GM06990 (cell line): ENCODE data around the gene CACNA2D3.

Source experiments
- DNase-seq: peaks from one replicate; pipeline ENCODE4 v3.0.0-alpha.2; 2011; ENCODE audit not compliant: insufficient read length; ENCODE audit errors: extremely low read depth
- H3K27me3 ChIP-seq: replicated peaks from 2 replicates; pipeline ENCODE4 v1.6.0; 2011; ENCODE audit warnings: low read length; ENCODE audit not compliant: control insufficient read depth, insufficient read depth
- H3K36me3 ChIP-seq: 2 replicates; pipeline ENCODE4 v1.5.1; 2011; ENCODE audit warnings: low read length; ENCODE audit not compliant: control insufficient read depth, insufficient read depth
- H3K4me3 ChIP-seq: replicated peaks from 2 replicates; pipeline ENCODE4 v1.5.1; 2011; ENCODE audit warnings: low read depth, mild to moderate bottlenecking, control low read depth, low read length
- TF ChIP-seq, protein P1 (sequence below): IDR thresholded peaks from 2 replicates; pipeline ENCODE4 v1.5.1; 2011; ENCODE audit warnings: low read length, control low read depth, mild to moderate bottlenecking, inconsistent platforms; ENCODE audit not compliant: insufficient read depth, poor library complexity, severe bottlenecking

Gene CACNA2D3

DNA sequence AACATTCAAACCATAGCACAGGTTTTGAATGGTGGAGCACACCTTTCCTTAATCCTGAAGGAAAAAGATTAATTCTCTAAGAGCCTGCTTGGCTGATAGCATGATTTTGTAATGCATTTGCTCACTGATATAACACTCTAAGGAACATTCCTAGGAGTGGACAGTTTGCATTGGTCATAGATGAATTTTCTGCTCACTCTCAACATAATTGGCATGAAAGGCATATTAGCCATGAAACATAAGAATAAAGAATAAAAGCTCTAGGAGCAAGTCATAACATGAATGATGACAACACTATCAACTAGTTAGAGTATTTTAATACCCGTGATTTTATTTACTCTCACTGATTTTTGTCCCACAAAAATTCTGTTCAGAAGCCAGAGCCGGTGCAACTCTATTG is 839.8 kb downstream of the CACNA2D3 start:
- no peak for DNase-seq
- no peak overlapping the region for H3K4me3 ChIP-seq
- H3K36me3 ChIP-seq = no peaks in the 10 kb centered on the region
- TF ChIP-seq, protein P1, sequence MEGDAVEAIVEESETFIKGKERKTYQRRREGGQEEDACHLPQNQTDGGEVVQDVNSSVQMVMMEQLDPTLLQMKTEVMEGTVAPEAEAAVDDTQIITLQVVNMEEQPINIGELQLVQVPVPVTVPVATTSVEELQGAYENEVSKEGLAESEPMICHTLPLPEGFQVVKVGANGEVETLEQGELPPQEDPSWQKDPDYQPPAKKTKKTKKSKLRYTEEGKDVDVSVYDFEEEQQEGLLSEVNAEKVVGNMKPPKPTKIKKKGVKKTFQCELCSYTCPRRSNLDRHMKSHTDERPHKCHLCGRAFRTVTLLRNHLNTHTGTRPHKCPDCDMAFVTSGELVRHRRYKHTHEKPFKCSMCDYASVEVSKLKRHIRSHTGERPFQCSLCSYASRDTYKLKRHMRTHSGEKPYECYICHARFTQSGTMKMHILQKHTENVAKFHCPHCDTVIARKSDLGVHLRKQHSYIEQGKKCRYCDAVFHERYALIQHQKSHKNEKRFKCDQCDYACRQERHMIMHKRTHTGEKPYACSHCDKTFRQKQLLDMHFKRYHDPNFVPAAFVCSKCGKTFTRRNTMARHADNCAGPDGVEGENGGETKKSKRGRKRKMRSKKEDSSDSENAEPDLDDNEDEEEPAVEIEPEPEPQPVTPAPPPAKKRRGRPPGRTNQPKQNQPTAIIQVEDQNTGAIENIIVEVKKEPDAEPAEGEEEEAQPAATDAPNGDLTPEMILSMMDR = no peak
- H3K27me3 ChIP-seq = peaks cover 2% of the 10 kb centered on the region; the same call in 1 of the 2 replicates

DNA sequence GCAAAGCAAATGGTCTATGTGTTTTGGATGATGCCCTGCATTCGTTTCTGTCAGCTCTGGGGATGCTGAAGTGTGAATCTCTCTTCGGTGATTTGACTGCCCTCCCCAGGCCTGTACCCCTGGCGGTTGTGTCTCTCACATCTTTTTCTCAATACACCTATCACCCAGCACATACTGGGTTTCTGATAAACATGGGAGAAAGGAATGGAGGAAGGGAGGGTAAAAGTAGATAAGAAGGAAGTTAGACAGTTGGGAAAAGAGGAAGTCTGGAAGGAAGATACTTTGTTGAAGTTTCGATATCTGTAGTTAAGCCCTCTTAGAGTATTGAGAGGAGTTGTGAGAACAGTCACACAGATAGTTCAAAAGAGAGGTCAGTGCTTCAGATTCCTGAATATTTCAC is 841.3 kb downstream of the CACNA2D3 start:
- H3K36me3 ChIP-seq = no peaks in the 10 kb centered on the region
- TF ChIP-seq, protein P1 = no peak
- H3K4me3 ChIP-seq = no peak overlapping the region
- peaks cover 2% of the 10 kb centered on the region; the same call in 1 of the 2 replicates for H3K27me3 ChIP-seq
- no peak for DNase-seq

DNA sequence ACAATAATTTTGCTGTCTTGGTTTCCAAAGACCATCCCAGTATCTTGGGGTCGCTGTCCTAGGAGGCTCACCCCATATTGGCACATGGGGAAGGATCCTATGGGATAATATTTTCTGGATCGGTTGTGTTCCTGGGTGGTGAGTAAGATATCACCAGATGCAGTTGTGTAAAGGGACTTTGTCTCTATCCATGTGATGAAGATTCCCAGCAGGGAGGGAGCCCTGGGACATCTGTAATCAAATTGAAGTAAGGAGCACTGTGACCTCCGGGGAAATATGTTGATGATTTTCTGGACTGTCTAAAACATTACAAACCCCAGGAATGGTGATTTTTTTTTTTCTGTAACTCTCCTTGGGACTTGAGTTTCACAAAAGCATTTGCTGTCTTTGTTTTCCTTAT is 841.7 kb downstream of the CACNA2D3 start:
- peaks cover 2% of the 10 kb centered on the region; the same call in 1 of the 2 replicates for H3K27me3 ChIP-seq
- no peak for DNase-seq
- TF ChIP-seq, protein P1 = no peak
- H3K4me3 ChIP-seq = no peak overlapping the region
- H3K36me3 ChIP-seq = no peaks in the 10 kb centered on the region

DNA sequence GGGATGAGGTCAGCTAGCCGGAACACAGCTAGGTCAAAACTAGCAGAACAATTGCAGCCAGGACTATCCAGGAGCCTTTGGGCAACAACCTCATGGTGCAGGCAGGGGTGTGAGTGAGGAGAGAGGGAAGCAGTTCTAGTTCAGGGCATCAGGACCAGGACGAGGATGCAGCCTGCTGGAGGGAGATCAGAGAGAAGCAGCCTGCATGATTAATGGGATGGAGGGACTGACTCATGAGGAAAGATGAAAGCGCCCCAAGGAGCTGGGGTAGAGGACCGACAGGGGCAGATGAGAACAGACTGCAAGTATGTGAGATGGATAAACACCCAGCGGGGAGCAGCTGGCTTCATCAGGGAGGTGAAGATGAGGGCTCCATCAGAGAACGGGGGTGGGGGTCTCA is 843.4 kb downstream of the CACNA2D3 start:
- TF ChIP-seq, protein P1 = no peak
- H3K4me3 ChIP-seq = no peak overlapping the region
- no peak for DNase-seq
- no peaks in the 10 kb centered on the region for H3K36me3 ChIP-seq
- H3K27me3 ChIP-seq = peaks cover 2% of the 10 kb centered on the region; the same call in 1 of the 2 replicates

DNA sequence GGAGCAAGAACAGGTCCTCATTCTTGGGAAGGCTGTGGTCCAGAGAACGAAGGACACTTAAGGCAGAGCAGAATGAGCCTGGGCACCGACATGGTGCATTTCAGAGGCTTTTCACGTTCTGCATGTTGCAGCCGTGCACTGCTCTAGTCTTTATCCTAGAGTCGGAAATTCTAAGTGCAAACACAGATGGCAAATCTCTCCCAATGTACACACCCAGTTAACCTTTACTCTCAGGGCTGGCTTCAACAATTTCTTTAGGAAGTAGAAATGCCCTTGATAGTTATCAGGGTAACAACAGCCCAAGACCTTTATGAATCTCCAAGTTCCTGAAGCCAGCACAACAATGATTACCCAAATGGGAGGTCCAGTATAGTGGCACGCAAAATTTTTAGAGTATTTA is 844.6 kb downstream of the CACNA2D3 start:
- DNase-seq = no peak
- TF ChIP-seq, protein P1 = no peak
- Histone ChIP-seq H3K4me3 (no peak overlapping the region), H3K36me3 (no peaks in the 10 kb centered on the region), H3K27me3 (peaks cover 2% of the 10 kb centered on the region; the same call in 1 of the 2 replicates)

DNA sequence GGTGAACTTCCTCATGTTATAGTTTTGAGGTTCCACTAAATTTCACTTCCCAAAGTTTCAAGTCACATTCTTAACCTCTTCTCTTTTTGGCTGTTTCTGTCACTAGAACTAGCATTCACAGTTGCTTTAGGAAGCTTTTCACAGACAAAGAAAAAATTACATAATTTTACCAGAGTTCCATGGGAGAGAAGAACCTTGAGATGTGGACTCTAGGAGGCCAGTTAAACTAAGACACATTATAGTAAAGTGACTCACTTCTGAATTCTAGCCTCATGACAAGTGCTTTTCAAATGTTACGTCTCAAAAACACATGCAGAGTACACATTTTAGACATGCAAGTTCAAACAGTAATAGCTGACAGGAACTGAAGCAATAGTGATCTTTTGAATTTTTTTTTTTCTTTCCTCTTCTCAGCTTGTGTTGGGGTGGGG is 845.4 kb downstream of the CACNA2D3 start:
- TF ChIP-seq, protein P1 = no peak
- H3K27me3 ChIP-seq = peaks cover 2% of the 10 kb centered on the region; the same call in 1 of the 2 replicates
- DNase-seq = no peak

More for the DNA sequence above, 845.4 kb downstream of the CACNA2D3 start:
- H3K4me3 ChIP-seq = no peak overlapping the region
- no peaks in the 10 kb centered on the region for H3K36me3 ChIP-seq
